CD4-positive, alpha-beta T cell treated with Interferon alpha-2 for 1 hour (primary cell): ENCODE results near the gene APOBEC3B.
"Not testable (repeated sequence)": the region's sequence is repeated elsewhere in the genome, so short reads cannot be mapped to it uniquely, and the experiment has no call there.

Experiments
- DNase-seq, 2 donors: peaks; one replicate each; pipeline ENCODE4 v3.0.0-alpha.2; 2020 to 2022

APOBEC3B gene

DNA sequence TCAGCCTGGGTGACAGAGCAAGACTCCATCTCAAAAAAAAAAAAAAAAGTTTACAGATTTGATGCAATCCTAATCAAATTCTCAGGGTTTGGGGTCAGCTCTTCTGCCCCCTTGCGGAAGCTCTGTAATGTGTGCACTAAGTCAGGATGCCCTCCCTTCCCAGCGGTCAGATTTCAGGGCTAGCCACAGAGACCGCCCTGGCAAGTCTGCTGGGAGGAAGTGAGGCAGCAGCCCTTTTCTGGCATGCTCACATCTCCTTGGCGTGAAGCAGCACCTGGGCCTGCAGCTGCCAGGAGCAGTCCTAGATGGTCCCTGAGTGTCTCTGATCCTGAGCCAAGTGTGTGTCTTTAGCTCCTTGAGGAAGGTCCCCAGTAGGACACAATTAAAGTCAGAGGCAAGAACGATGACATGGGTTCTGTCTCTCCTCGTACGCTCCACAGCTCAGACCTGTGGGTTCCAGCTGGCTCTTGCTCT is 21.1 kb downstream of the APOBEC3B start:
- DNase-seq: peak; percentile 79 to 86

DNA sequence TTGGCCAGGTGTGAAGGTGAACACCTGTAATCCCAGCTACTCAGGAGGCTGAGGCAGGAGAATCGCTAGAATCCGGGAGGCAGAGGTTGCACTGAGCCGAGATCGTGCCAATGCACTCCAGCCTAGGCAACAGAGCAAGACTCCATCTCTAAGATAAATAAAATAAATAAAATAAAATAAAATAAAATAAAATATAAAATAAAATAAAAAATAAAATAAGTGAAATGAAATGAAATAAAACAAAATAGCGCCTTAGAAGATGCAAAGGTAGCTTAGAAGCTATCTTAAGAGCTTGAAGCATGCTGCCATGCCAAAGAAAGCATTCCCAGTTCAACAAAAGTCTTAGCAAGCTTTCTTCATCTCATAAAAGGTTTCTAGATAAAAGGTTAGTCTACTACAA is 25.0 kb downstream of the APOBEC3B start:
- DNase-seq: no peak

DNA sequence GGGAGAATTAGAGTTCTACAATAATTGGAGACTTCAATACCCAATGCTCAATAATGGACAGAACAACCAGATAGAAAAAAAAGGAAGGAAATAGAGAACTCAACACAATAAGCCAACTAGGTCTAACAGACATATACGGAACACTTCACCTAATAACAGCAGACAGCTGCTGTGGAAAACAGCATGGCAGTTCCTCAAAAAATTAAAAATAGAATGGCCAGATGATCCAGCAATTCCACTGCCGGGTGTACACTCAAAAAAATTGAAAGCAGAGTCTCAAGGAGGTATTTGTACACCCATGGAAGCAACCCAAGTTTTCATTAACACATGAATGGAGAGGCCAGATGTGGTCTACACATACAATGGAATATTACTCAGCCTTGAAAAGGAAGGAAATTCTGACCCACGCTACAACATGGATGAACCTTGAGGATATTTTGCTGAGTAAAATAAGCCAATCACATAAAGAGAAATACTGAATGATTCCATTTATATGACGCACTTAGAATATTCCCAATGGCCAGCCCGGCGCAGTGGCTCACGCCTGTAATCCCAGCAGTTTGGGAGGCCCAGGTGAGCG is 26.2 kb downstream of the APOBEC3B start:
- DNase-seq: not testable (repeated sequence)

DNA sequence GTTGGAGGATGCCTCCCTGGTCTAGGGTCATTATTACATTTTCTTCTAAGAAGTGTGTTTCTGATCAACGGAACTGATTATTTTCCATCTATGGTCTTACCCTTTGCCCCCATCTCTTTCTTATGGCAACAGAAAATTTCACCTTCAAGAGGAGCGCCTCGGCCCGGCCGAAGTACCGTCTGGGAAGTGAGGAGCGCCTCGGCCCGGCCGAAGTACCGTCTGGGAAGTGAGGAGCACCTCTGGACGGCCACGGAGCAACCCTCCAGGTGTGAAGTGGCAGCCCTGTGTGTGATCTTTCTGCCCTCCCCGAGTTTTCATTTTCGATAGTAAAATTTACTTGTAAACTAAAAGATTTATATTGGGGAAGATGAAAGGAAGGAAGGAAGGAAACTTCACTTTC is 28.8 kb downstream of the APOBEC3B start:
- no peak for DNase-seq

DNA sequence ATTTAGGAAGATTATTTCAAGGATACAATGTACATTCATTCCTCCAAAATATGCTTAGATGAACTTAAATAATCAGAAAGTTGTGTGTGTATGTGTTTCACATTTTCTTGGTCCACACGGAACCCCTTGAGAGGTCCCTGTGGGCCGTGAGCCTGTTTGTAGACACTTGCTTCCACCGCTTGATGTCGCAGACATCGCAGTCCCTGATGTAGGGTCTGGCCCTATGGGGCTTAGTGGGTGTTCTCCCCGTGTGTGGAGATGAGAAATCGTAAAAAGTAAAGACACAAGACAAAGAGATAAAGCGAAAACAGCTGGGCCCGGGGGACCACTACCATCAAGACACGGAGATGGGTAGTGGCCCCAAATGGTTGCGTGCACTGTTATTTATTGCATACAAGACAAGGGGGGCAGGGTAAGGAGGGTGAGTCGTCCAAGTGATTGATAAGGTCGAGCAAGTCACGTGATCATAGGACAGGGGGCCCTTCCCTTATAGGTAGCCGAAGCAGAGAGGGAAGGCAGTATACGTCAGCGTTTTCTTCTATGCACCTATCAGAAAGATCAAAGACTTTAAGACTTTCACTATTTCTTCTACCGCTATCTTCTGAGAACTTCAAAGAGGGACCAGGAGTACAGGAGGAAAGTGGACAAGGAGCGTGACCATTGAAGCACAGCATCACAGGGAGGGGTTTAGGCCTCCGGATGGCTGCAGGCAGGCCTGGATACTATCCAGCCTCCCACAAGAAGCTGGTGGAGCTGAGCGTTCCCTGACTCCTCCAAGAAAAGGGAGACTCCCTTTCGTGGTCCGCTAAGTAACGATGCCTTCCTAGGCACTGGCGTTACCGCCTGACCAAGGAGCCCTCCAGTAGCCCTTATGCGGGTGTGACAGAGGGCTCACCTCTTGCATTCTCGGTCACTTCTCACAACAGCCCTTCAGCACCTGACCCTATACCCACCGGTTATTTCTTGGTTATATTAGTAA is 30.7 kb downstream of the APOBEC3B start:
- no peak for DNase-seq

DNA sequence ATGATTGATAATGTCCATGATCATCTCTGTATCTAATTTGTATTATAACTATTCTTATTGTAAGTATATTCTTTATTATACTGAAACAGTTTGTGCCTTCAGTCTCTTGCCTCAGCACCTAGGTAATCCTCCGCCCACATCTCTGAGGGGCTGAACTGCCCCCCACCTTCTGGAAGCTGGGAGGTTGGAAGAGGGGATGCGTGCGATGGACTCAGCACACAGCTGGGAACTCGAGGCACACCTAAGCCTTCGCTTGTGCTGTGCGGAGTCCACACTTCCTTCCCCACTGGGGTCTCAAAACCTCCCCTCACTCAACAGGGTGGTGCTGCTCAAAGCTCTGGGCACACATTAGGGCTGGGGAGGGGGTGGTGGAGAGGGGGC is 31.4 kb downstream of the APOBEC3B start:
- DNase-seq: not testable (repeated sequence)

DNA sequence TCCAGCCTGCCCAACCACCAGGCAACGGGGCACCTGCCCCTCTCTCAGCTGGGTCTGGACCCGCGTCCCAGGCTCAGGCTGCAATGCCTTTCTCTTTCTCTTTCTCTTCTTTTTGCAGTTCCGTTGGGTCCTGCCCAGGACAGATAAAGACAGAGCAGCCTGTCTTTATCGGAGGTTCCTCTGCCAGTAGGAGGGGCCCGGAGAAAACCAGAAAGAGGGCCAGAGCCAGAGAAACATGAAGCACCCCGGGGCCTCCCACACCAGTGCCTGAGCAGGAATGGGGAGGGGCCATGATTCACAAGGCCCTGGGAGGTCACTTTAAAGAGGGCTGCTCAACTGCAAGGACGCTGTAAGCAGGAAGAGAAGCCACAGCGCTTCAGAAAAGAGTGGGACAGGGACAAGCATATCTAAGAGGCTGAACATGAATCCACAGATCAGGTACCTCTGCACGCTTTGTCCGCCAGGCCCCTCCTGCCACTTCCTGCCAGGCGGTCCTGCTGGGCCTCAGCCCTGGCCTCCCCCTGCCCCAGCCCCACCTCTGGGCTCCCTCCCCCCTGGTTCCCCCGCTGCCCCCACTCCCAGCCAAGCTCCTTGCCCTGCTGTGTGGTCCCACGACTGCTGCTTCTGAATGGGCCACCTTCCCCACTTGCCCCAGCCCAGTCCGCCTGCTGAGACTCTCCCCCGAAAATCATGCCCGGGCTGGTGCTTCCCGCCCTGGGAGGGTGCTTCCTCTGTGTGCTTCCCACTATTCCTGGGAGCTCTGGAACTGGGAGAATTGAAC is 32.0 kb downstream of the APOBEC3B start, which contains the start of gene APOBEC3C:
TSS of gene APOBEC3C (plus strand) at position 316 of the 781 bp plus-strand sequence. CDS start at position 422, 106 bp downstream.
- peak; percentile 83 to 86 for DNase-seq

DNA sequence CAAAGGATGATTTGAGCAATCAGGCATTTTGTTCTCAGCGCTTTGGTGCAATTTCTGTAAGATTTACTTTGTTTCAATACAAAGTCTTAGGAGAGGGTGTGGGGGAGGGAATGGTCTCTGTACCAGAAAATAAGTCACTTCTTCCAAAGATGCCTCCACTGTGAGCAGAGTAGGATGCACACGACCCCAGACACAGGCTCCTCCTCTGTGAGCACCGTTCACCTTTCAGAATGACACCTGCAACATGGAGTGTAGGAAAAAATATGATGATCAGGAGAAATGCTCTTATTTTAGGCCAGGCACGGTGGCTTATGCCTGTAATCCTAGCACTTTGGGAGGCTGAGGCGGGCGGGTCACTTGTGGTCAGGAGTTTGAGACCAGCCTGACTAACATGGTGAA is 32.6 kb downstream of the APOBEC3B start:
- DNase-seq: not testable (repeated sequence)

DNA sequence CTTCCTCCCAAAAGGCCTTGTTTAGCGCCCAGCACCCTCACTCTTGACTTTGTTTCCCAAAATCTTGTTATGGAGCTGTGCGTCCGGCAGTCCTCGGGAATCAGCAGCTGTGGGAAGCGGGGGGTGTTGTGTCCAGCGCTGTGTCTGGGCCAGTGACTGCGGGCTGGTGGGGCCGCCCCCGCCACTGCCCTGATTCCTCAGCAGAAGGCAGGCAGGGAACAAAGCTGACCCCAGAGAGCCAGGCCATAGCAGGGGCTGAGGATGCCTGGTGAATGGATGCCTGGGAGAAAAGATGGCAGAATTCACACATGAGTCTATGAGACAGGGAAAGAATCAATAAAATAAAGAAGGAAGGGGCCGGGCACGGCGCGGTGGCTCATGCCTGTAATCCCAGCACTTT is 34.4 kb downstream of the APOBEC3B start:
- no peak for DNase-seq

DNA sequence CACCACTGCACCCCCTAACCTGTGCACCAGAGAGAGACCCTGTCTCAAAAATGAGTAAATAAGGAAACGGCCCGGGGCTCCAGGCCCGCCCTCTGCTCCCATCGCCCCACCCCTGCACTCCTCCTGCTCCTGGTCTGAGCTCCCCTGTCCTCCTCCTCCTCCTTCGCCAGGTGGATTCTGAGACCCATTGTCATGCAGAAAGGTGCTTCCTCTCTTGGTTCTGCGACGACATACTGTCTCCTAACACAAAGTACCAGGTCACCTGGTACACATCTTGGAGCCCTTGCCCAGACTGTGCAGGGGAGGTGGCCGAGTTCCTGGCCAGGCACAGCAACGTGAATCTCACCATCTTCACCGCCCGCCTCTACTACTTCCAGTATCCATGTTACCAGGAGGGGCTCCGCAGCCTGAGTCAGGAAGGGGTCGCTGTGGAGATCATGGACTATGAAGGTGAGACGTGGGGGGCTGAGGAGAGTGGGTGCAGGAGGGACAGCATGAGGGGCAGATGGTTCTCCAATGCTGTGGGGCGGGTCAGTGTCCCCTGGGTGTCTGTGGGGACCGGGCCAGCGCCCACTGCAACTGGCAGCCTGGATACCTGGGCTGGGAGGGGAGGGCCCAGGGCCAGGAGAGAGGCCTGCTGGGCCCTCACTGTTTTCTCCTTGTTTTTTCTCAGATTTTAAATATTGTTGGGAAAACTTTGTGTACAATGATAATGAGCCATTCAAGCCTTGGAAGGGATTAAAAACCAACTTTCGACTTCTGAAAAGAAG is 35.6 kb downstream of the APOBEC3B start:
- no peak for DNase-seq

DNA sequence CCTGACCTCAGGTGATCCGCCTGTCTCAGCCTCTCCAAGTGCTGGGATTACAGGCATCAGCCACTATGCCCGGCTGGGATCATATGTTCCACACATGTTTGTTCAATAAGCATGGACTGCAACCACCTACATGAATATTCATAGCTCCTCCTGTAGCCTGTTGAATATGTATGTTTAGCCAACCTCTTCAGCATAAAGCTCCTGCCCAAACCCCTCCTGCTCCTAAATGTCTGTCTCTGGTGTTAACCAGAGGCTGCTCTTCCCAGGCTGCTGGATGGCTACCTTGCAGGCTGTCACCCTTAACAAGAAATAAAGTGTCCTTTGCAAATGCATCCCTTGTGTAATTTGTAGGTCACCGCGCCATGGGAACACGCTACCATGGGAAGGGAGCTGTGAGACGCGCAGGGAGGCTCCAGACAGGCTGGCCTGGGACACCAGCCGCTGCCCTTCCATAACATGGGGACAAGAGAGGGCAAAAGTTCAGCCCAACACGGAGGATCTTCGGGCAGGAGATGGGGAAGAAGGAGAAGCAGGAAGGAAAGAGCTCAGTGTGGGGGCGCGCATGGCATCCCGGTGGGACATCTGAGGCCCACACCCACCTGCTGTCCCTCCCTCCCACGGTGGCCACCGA is 38.0 kb downstream of the APOBEC3B start:
- not testable (repeated sequence) for DNase-seq

DNA sequence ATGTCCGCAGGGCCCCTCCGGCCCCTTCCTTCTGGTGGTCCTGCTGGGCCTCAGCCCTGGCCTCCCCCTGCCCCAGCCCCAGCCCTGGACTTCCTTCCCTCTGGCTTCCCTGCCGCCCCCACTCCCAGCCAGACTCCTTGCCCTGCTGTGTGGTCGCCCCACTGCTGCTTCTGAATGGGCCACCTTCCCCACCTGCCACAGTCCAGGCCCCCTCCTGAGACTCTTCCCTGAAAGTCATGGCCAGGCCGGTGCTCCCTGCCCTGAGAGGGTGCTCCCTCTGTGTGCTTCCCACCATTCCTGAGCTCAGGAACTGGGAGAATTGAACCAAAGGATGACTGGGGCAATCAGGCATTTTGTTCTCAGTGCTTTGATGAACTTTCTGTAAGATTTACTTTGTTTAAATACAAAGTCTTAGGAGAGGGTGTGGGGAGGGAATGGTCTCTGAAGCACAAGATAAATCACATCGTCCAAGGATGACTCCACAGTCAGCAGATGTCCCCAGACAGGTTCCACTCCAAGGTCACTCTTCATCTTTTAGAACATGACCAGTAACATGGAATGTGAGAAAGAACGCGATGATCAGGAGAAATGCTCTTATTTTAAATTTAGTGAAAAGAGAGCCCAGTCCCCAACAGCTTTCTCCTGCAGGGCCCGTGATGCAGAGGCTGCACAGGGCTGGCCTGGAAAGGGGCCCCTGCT is 39.6 kb downstream of the APOBEC3B start:
- DNase-seq: no peak

DNA sequence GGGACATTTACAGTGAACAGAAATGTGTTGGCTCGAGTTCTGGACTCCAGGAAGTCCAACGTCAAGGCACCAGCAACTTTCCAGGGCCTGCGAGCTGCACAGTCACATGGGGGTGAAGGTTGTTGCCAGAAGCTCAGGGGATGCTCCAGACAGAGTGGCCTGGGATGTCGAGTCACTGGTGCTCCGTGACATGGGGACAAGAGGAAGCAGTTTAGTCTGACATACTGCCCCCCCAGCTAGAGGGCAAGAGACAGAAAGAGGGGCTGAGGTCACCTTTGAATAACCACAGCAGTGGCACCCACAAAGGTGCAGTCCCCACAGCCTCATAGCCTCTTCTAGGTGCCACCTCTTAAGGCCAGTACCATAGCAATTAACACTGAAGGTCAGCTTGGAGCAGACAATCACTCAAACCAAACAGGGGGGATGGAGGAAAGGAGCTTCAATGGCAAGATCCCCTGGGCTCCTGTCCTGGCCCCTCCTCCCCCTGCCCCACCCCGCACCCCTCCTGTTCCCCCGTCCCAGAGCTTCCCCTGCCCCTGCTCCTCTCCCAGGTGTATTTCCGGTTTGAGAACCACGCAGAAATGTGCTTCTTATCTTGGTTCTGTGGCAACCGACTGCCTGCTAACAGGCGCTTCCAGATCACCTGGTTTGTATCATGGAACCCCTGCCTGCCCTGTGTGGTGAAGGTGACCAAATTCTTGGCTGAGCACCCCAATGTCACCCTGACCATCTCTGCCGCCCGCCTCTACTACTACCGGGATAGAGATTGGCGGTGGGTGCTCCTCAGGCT is 42.6 kb downstream of the APOBEC3B start:
- DNase-seq: peak in 1 of 2 donors; percentile 50

DNA sequence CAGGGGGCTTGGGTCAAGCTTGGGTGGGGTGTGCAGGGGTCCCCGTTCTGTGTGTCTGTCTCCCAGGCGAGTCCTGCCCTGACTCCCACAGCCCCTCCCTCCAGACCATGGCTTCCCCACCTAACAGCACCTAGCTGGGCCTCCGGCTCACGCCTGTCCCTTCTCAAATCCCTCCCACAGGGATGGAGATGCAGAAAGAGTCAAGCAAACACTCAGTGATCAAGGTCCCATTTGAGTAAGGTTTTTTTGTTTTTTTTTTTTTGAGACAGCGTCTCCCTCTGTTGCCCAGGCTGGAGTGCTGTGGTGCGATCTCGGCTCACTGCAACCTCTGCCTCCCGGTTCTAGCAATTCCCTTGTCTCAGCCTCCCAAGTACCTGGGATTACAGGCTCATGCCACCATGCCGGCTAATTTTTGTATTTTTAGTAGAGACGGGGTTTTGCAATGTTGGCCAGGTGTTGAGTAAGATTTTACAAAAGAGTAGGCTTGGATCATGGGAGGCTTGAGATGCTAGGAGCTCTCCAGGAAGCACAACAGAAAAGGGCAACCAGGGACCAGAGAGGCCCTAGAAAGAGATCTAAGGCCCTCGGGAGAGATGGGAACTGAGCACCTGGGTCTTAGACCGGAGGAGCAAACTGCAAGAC is 44.5 kb downstream of the APOBEC3B start:
- DNase-seq: no peak

DNA sequence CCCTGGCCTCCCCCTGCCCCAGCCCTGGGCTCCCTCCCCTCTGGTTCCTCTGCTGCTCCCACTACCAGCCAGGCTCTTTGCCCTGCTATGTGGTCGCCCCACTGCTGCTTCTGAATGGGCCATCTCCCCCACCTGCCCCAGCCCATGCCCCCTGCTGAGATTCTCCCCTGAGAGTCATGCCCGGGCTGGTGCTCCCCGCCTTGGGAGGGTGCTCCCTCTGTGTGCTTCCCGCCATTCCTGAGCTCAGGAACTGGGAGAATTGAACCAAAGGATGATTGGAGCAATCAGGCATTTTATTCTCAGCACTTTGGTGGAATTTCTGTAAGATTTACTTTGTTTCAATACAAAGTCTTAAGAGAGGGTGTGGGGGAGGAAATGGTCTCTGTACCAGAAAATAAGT is 45.6 kb downstream of the APOBEC3B start:
- no peak for DNase-seq

DNA sequence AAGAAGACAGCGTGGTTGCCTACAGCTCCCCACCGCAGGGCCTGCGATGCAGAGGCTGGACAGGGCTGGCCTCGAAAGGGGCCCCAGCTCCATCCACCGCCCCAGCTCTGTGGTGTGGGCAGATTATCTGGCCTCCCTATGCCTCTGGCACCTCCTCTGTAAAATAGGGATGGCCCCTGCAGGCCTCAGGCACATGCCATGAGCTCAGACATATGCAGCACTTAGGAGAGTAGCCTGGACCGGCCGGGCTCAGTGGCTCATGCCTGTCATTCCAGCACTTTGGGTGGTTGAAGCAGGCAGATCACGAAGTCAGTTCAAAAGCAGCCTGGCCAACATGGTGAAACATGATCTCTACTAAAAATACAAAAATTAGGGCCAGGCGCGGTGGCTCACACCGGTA is 46.1 kb downstream of the APOBEC3B start:
- DNase-seq: no peak

DNA sequence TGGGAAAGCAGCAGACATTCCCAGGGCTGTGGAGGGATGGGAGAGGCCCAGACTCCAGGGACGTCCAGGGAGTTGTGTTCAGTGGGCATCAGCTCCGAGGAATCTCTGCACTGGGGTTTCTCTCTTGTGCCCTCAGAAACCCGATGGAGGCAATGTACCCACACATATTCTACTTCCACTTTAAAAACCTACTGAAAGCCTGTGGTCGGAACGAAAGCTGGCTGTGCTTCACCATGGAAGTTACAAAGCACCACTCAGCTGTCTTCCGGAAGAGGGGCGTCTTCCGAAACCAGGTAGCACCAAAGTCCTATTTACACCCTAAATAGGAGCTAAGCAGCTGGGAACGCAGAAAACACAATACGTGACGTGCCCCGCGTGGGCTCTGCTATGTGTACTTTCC is 47.1 kb downstream of the APOBEC3B start:
- no peak for DNase-seq

DNA sequence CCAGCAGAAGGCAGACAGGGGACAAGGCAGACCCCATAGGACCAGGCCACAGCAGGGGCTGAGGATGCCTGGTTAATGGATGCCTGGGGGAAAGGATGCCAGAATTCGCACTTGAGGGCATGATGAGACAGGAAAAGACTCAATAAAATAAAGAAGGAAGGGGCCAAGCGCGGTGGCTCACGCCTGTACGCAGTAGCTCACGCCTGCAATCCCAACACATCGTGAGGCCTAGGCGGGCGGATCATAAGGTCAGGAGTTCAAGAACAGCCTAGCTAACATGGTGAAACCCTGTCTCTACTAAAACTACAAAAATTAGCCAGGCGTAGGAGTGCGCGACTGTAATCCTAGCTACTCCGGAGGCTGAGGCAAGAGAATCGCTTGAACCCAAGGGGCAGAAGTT is 48.6 kb downstream of the APOBEC3B start:
- no peak for DNase-seq

DNA sequence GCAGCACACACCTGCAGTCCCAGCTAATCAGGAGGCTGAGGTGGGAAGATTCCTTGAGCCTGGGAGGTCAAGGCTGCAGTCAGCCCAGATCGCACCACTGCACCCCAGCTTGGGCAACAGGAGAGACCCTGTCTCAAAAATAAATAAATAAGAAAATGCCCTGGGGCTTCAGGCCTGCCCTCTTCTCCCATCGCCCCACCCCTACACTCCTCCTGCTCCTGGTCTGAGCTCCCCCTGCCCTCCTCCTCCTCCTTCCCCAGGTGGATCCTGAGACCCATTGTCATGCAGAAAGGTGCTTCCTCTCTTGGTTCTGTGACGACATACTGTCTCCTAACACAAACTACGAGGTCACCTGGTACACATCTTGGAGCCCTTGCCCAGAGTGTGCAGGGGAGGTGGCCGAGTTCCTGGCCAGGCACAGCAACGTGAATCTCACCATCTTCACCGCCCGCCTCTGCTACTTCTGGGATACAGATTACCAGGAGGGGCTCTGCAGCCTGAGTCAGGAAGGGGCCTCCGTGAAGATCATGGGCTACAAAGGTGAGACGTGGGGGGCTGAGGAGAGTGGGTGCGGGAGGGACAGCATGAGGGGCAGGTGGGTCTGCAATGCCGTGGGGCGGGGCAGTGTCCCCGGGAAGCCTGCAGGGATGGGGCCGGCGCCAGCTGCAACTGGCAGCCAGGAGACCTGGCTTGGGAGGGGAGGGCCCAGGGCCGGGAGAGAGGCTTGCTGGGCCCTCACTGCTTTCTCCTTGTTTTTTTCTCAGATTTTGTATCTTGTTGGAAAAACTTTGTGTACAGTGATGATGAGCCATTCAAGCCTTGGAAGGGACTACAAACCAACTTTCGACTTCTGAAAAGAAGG is 49.5 kb downstream of the APOBEC3B start:
- not testable (repeated sequence) for DNase-seq
